Activated CD4-positive, alpha-beta memory T cell treated with anti-CD3 and anti-CD28 coated beads for 36 hours (primary cell): ENCODE data around the gene IRGQ. TPM values are rescaled to one million over a fixed set of nuclear protein-coding genes. Genes with fewer than 3 reads are reported as not detected.
A peak's percentile ranks its signal among the peaks of the same experiment; 100 is the strongest.

Experiments
- CTCF ChIA-PET: fragments of 350-600 bp; sonication (Branson Sonifier 250); formaldehyde crosslinking; loops from one replicate; lab custom pipeline; 2021; ENCODE audit warnings: antibody characterized with exemption, inconsistent platforms; lab: Charles Lee
- POLR2A ChIA-PET: fragments of 350-600 bp; sonication (Branson Sonifier 250); formaldehyde crosslinking; loops from one replicate; lab custom pipeline; 2021; ENCODE audit warnings: antibody characterized with exemption; lab: Charles Lee
- DNase-seq: peaks from one replicate; pipeline ENCODE4 v3.0.0-alpha.2; 2020
- H3K27ac Mint-ChIP-seq: one replicate; pipeline ENCODE4 v1.8.0; 2021; ENCODE audit warnings: mixed read lengths
- H3K27me3 Mint-ChIP-seq: one replicate; pipeline ENCODE4 v1.8.0; 2021; ENCODE audit warnings: mixed read lengths
- H3K36me3 Mint-ChIP-seq: one replicate; pipeline ENCODE4 v1.8.0; 2021; ENCODE audit warnings: mixed read lengths
- H3K4me1 Mint-ChIP-seq: one replicate; pipeline ENCODE4 v1.8.0; 2021; ENCODE audit warnings: low read depth, mixed read lengths
- H3K4me3 Mint-ChIP-seq: one replicate; pipeline ENCODE4 v1.8.0; 2021; ENCODE audit warnings: mild to moderate bottlenecking, mixed read lengths
- H3K9me3 Mint-ChIP-seq: one replicate; pipeline ENCODE4 v1.8.0; 2021; ENCODE audit warnings: mixed read lengths
- intact Hi-C: fragments of 100-400 bp; cut with micrococcal nuclease; formaldehyde crosslinking; loops from one replicate; pipeline ENCODE4 v1.15.1; 2023
- total RNA-seq, 2 experiments: library from RNA; stranded (reverse); gene quantifications; one replicate each; pipeline ENCODE4 v1.2.3, GENCODE V29; 2021

IRGQ gene, protein sequence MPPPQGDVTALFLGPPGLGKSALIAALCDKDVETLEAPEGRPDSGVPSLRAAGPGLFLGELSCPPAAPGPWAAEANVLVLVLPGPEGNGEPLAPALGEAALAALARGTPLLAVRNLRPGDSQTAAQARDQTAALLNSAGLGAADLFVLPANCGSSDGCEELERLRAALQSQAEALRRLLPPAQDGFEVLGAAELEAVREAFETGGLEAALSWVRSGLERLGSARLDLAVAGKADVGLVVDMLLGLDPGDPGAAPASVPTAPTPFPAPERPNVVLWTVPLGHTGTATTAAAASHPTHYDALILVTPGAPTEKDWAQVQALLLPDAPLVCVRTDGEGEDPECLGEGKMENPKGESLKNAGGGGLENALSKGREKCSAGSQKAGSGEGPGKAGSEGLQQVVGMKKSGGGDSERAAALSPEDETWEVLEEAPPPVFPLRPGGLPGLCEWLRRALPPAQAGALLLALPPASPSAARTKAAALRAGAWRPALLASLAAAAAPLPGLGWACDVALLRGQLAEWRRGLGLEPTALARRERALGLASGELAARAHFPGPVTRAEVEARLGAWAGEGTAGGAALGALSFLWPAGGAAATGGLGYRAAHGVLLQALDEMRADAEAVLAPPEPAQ
- total RNA-seq, result 10 to 100 TPM; 18.3 to 19.9 TPM

DNA sequence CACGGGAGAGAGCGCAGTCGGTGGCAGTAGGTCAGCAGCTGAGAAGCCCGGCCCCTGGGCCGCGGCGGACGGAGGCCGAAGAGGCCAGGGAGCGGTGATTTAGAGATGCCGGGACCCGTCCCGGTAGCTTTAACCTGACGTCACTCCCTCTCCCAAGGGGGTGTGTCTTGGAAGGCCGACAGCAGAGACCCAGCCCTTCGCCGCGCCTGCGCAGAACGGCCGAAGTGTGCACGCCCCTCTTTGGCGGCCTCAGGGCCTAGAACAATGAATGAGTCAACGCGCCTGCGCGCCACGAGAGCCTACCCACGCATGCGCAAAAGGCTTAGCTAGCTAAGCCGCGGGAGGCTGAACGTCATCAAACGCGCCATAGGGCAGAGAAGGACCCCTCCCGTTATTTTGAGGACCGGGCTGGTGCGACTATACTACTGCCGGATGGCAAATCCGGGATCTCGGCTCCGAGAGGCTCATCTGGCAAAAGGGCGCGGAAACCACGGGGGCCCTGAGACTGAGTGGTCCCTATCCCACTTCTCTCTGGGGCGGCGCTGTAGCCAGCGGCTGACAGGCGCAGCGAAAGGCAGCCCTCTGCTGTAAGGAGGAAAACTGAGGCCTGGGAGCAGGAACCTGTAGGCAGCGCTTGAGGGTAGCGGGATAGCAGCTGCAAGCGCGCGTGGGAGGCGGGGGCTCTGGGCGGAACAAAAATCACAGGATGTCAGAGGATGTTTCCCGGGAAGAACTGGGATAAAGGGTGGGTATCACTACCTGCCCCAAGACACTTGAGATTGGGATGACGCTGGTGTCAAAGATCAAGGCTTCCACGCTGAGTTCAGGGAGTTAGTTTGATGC is at the start of gene IRGQ, which contains the start of gene ZNF576:
Gene IRGQ, minus strand, starts transcription at position 136 of the 843 bp plus-strand sequence. CDS start 796 bp downstream, outside the sequence.
Gene ZNF576, plus strand, starts transcription at position 597 of the 843 bp plus-strand sequence. CDS start 514 bp downstream, outside the sequence.
- ChIA-PET POLR2A (interaction anchor here (0.7 to 2.8 kb wide), 13 partner anchors 10 to 133 kb away, joined by 3 to 17 read pairs (median 4); partner anchors contain the start of genes PHLDB3, PINLYP, XRCC1 and ZNF575), CTCF (interaction anchor here (0.5 to 7.1 kb wide), 12 partner anchors 10 to 213 kb away, joined by 3 to 145 read pairs (median 14); partner anchors contain the start of genes PHLDB3, PINLYP, XRCC1 and ZNF575)
- peaks cover 32% of the 10 kb centered on the region for H3K36me3 Mint-ChIP-seq
- DNase-seq, result peak; percentile 100
- no peaks in the 10 kb centered on the region for H3K9me3 Mint-ChIP-seq
- no peaks in the 10 kb centered on the region for H3K27me3 Mint-ChIP-seq
- H3K27ac Mint-ChIP-seq, result peak within 1 kb of the TSS; percentile 98
- H3K4me1 Mint-ChIP-seq, result peaks cover 30% of the 10 kb centered on the region
- H3K4me3 Mint-ChIP-seq, result peak within 1 kb of the TSS; percentile 94
- intact Hi-C loops, result loop anchor here (1.0 to 2.0 kb wide), 7 partner anchors 21 to 73 kb away; partner anchors contain the start of genes PINLYP, XRCC1, ZNF428 and ZNF575

DNA sequence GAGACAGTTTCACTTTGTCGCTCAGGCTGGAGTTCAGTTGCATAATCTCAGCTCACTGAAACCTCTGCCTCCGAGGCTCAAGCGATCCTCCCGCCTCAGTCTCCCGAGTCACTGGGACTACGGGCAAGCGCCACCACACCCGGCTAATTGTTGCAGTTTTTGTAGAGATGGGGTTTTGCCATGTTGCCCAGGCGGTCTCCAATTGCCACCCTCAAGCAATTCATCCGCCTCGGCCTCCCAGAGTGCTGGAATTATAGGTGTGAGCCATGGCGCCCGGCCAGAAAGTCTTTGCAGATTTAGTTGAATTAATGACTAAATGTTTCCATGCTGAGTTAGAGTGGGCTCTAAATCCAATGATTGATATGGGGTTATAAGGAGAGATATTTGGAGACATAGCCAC is 48.2 kb upstream of the IRGQ start:
- intact Hi-C loops, result no loop called here
- DNase-seq, result no peak
- ChIA-PET CTCF (no interaction called here), POLR2A (no interaction called here)
- Mint-ChIP-seq H3K4me3 (no peak overlapping the region), H3K36me3 (peaks cover 18% of the 10 kb centered on the region), H3K4me1 (peaks cover 7% of the 10 kb centered on the region), H3K27ac (no peak overlapping the region), H3K9me3 (peaks cover 6% of the 10 kb centered on the region), H3K27me3 (peaks cover 11% of the 10 kb centered on the region)

DNA sequence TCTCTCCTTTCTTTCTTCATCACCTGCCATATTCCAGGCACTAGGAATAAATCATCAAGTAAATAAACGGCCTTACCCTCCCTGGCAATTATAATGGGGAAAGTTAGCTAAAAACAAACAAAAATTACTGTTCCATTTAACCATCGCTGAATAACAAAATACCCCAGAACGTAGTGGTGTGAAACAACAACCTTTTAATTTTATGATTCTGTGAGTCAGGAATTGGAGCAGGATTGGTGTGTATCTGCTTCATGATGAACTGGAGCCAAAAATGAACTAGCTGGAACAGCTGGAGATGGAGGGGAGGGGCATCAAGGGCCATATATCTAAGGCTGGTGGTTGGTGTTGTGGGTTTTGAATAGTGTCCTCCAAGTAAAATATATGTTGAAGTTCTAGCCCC is 47.4 kb upstream of the IRGQ start:
- ChIA-PET CTCF (no interaction called here), POLR2A (no interaction called here)

DNA sequence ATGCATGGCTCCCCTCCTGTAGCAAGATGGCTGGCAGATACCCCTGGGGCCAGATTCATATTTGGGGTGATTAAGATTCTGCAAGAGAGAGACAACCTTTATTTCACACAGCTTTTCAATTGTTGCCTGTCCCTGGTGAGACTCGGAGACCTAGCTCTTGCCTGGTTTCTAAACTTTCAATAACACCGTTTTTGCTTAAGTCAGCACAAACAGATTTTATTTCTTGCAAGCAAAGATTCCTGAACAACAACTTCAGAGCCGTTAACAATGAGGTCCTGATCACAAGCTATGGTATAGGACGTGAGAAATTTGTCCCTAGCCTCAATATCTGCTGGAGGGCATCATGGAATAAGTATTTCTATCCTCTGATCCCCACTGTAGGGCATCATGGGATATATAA is 46.6 kb upstream of the IRGQ start:
- CTCF ChIA-PET, result no interaction called here

More for the DNA sequence above, 47.4 kb upstream of the IRGQ start:
- intact Hi-C loops, result no loop called here
- Mint-ChIP-seq H3K4me3 (no peak overlapping the region), H3K27me3 (peaks cover 19% of the 10 kb centered on the region), H3K9me3 (peaks cover 6% of the 10 kb centered on the region), H3K36me3 (peaks cover 13% of the 10 kb centered on the region), H3K4me1 (peaks cover 11% of the 10 kb centered on the region), H3K27ac (no peak overlapping the region)
- no peak for DNase-seq

DNA sequence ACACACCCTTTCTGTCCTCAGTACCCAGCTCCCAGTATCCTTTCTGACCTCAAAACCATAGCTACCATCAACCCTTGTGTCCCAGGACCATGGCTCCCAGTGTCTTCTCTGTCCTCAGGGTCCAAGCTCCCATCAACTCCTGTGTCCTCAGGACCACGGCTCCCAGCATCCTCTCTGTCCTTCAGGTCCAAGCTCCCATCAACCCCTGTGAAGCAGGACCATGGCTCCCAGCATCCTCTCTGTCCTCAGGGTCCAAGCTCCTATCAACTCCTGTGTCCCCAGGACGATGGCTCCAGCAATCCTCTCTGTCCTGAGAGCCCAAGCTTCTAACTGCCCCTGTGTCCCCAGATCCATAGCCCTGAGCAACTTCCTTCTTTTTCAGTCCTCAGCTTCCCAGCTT is 45.4 kb upstream of the IRGQ start:
- DNase-seq, result no peak
- H3K27ac Mint-ChIP-seq, result no peak overlapping the region
- peaks cover 3% of the 10 kb centered on the region for H3K9me3 Mint-ChIP-seq
- ChIA-PET POLR2A (no interaction called here), CTCF (interaction anchor here (1.1 to 1.3 kb wide), 3 partner anchors 9 to 27 kb away, joined by 3 to 4 read pairs (median 3); no protein-coding TSS in a partner anchor)
- intact Hi-C loops, result no loop called here
- H3K4me1 Mint-ChIP-seq, result peaks cover 11% of the 10 kb centered on the region
- peak overlapping the region; percentile 7 for H3K4me3 Mint-ChIP-seq
- peaks cover 28% of the 10 kb centered on the region for H3K27me3 Mint-ChIP-seq
- H3K36me3 Mint-ChIP-seq, result peaks cover 3% of the 10 kb centered on the region

More for the DNA sequence above, 46.6 kb upstream of the IRGQ start:
- Mint-ChIP-seq H3K36me3 (peaks cover 11% of the 10 kb centered on the region), H3K9me3 (peaks cover 6% of the 10 kb centered on the region), H3K4me3 (no peak overlapping the region), H3K27me3 (peaks cover 25% of the 10 kb centered on the region), H3K27ac (no peak overlapping the region), H3K4me1 (peaks cover 11% of the 10 kb centered on the region)
- POLR2A ChIA-PET, result interaction anchor here (0.6 kb wide), 1 partner anchor 114 kb away, joined by 3 read pairs; no protein-coding TSS in a partner anchor
- intact Hi-C loops, result no loop called here
- DNase-seq, result no peak

DNA sequence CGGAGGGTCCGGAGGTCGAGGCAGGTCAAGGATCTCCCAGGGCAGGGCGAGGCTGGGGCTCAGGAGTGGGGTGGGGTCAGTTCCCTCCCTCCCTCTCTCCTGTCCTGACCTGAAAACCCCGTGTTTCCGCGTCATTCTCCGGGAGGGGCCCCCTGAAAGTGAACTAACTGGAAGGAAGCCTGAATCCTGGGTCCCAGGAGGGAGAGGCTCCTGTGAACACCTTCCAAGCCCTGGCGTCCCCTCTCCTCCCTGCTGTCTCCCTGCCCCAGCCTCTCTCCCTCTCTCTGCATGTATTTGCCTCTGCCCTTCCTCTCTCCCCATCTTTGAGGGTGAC is 44.5 kb upstream of the IRGQ start:
- no peak for DNase-seq
- CTCF ChIA-PET, result interaction anchor here (1.0 to 1.3 kb wide), 2 partner anchors 14 to 28 kb away, joined by 3 to 4 read pairs; no protein-coding TSS in a partner anchor
- H3K36me3 Mint-ChIP-seq, result no peaks in the 10 kb centered on the region
- peak overlapping the region; percentile 18 for H3K27ac Mint-ChIP-seq
- H3K4me1 Mint-ChIP-seq, result peaks cover 11% of the 10 kb centered on the region
- H3K4me3 Mint-ChIP-seq, result peak overlapping the region; percentile 60
- H3K27me3 Mint-ChIP-seq, result peaks cover 31% of the 10 kb centered on the region
- H3K9me3 Mint-ChIP-seq, result no peaks in the 10 kb centered on the region
- intact Hi-C loops, result no loop called here
- POLR2A ChIA-PET, result no interaction called here

DNA sequence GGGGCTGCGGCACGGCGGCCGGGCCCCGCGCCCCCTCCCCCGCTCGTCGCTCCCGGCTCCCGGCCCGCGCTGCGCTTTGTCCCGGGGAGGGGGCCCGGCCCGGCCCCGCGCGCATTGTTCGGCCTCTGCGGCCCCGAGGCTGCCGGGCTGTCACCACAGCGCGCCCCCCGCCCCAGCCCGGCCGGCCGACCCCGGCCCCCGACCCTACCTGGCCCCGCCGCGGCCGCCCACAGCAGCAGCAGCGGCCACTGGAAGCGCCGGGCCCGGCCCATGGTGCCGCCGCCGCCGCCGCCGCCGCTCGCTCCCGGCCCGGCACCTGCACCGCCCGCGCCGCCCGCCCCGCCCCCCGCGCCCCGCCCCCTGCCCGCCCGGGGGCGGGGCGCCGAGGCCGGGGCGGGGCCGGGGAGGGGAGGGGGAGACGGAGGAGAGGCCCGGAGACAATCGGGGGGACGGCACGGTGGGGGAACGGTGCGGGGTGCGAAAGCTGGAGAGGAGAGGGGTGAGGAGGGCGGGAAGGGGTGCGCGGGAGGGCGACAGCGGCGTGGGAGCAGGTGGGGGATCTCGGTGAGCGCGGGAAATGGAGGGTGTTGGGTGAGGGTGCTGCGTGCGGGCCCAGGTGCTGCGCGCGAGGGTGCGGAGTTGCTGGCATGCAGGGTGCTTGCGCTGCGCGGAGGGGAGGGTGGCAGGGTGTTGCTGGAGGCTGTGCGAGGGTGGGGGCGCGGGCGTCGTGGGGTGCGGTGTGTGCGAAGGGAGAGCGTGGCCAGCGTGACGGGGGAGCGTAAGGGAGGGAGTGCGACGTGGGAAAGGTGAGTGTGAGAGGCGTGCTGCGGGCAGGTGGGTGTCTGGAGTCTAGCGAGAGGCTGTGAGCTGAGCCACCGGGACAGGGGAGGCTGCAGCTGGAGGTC is 43.8 kb upstream of the IRGQ start, which contains the start of gene CADM4:
Gene CADM4, minus strand, starts transcription at position 332 of the 905 bp plus-strand sequence. Its CDS starts 60 bp downstream, at position 272.
- peak; percentile 54 for DNase-seq
- H3K4me1 Mint-ChIP-seq, result peaks cover 14% of the 10 kb centered on the region
- POLR2A ChIA-PET, result no interaction called here
- intact Hi-C loops, result no loop called here
- peaks cover 31% of the 10 kb centered on the region for H3K27me3 Mint-ChIP-seq
- CTCF ChIA-PET, result interaction anchor here (1.0 kb wide), 1 partner anchor 14 kb away, joined by 3 read pairs; no protein-coding TSS in a partner anchor
- no peaks in the 10 kb centered on the region for H3K9me3 Mint-ChIP-seq
- H3K27ac Mint-ChIP-seq, result peak within 1 kb of the TSS; percentile 18
- peak within 1 kb of the TSS; percentile 69 for H3K4me3 Mint-ChIP-seq
- no peaks in the 10 kb centered on the region for H3K36me3 Mint-ChIP-seq

DNA sequence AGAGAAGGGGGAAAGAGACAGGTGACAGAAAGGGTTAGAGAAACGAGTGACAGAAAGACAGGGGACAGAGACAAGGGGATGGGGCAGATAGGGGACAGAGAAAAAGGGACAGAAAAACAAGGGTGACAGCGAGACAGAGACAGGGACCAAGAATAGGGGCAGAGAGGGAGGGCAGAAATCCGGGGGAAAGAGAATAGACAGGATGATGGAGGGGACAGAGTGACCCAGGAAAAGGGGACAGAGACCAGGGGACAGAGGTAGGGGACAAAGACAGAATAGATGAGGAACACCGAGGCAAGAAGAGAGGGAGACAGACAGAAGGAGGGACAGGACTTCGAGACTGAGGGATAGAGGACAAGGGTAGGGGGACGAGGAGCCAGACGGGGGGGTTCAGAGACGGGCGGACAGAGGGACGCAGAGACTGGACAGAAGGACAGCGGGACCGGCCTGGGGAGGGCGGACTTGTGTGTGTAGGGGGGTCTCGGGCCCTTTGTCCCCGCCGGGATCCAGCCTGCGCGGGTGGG is 43.1 kb upstream of the IRGQ start:
- intact Hi-C loops, result no loop called here
- peaks cover 31% of the 10 kb centered on the region for H3K27me3 Mint-ChIP-seq
- CTCF ChIA-PET, result no interaction called here
- H3K4me3 Mint-ChIP-seq, result peak overlapping the region; percentile 69
- no peak for DNase-seq
- no peak overlapping the region for H3K27ac Mint-ChIP-seq
- H3K4me1 Mint-ChIP-seq, result peaks cover 14% of the 10 kb centered on the region
- POLR2A ChIA-PET, result no interaction called here
- H3K36me3 Mint-ChIP-seq, result no peaks in the 10 kb centered on the region
- no peaks in the 10 kb centered on the region for H3K9me3 Mint-ChIP-seq

DNA sequence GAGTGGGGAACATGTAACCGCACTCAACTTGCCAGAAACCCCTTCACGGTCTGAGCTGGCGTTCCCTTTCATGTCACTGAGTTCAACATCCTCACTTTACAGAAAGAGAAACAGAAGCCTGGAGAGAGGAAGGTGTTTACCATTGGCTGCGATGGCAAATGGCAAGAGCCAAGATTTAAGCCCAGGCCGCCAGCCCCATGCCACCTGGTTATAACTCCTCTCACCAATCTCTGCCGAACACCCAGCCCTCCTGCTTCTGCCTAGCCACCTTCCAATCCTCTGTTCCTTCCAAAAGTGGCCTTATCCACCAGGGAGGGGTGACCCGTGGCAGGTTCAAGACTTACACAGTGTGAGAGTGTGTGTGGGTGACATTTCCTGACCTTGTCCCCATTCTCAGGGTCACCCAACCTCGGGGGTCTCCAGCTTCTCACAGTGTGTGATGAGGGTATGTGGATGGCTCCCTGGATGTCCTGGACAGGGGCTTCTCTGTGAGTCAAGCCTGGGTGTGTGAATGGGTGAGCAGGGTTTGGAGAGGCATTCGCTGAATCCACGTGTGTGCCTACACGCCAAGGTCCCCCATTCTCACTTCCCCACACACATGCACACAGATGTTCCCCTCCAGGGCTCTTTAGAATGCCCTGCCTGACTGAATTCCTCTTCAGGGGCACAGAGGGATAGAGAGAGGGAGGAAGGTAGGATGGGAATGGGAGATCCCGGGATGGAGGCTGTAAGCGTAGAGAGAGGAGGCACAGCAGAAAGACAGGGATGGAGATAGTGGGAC is 42.5 kb upstream of the IRGQ start:
- no peak overlapping the region for H3K27ac Mint-ChIP-seq
- peaks cover 31% of the 10 kb centered on the region for H3K27me3 Mint-ChIP-seq
- no peak for DNase-seq
- CTCF ChIA-PET, result no interaction called here
- no peaks in the 10 kb centered on the region for H3K36me3 Mint-ChIP-seq
- intact Hi-C loops, result no loop called here
- H3K4me3 Mint-ChIP-seq, result peak overlapping the region; percentile 69
- peaks cover 14% of the 10 kb centered on the region for H3K4me1 Mint-ChIP-seq
- no peaks in the 10 kb centered on the region for H3K9me3 Mint-ChIP-seq
- POLR2A ChIA-PET, result no interaction called here

DNA sequence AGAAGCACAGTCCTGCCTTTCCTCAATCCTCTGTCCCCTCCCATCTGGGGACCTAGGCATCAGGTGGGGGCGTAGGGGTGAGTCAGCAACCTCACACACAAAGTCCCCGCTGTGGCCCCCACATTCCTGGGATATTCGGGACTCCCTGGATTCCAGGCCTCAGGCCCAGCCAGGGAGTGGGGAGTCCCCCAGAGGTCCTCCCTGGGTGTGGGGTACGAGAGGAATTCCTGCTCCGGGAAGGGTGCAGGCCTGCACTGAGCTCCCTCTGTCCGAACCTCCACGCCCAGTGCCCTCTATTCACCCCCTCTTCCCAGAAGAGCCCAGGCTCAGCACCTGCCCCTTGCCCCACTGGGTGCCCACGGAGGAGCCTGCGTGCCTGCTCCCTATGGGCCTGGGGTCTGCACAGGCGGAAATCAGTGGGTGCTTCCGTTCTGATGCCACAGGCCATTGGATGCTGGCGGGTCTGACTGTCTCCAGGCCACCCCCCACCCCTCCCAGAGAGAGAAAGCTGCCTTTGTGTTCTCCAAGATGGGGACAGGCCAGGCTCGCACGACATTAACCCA is 40.3 kb upstream of the IRGQ start:
- no peaks in the 10 kb centered on the region for H3K9me3 Mint-ChIP-seq
- intact Hi-C loops, result no loop called here
- CTCF ChIA-PET, result interaction anchor here (1.5 kb wide), 1 partner anchor 81 kb away, joined by 4 read pairs; no protein-coding TSS in a partner anchor
- no peaks in the 10 kb centered on the region for H3K36me3 Mint-ChIP-seq
- POLR2A ChIA-PET, result no interaction called here
- peaks cover 14% of the 10 kb centered on the region for H3K4me1 Mint-ChIP-seq
- peaks cover 27% of the 10 kb centered on the region for H3K27me3 Mint-ChIP-seq
- H3K4me3 Mint-ChIP-seq, result no peak overlapping the region
- no peak for DNase-seq
- H3K27ac Mint-ChIP-seq, result no peak overlapping the region
